ENCODE data around the gene TSNAXIP1.

The TSNAXIP1 gene

GRCh38 chr16:67837811-67838210 lies 31.1 kb downstream of the TSNAXIP1 start:
- Histone ChIP-seq H3K36me3 (ENCODE audit: insufficient read depth, low read length) (no peaks in the 10 kb centered on the region), H4K20me1 (ENCODE audit: insufficient read depth, low read length, poor library complexity, severe bottlenecking) (no peaks in the 10 kb centered on the region), H3K27me3 (ENCODE audit: insufficient read depth, low read length, poor library complexity, severe bottlenecking) (no peaks in the 10 kb centered on the region), H2AFZ (ENCODE audit: low read length) (no peak overlapping the region), H3K79me2 (ENCODE audit: insufficient read depth, low read length) (peaks cover 10% of the 10 kb centered on the region), H3K4me1 (ENCODE audit: insufficient read depth, low read length, poor library complexity, severe bottlenecking) (peaks cover 11% of the 10 kb centered on the region), H3K9me3 (ENCODE audit: insufficient read depth, low read depth, low read length) (no peaks in the 10 kb centered on the region), H3K4me3 (ENCODE audit: low read length, poor library complexity, severe bottlenecking) (no peak overlapping the region), H3K9me2 (replicated peaks; ENCODE audit: low read depth, low read length) (no peaks in the 10 kb centered on the region), H3K4me2 (ENCODE audit: low read depth, low read length, poor library complexity, severe bottlenecking) (no peak overlapping the region), H3F3A (ENCODE audit: low read depth) (no peaks in the 10 kb centered on the region), H3K9ac (ENCODE audit: low read depth, low read length, poor library complexity, severe bottlenecking) (no peak overlapping the region)
- no peak for TF ChIP-seq EZH2phosphoT487 (IDR thresholded peaks at IDR 0.05; ENCODE audit: borderline replicate concordance)

- H3K4me3 ChIP-seq (ENCODE audit: low read length, poor library complexity, severe bottlenecking), result peak overlapping the region; percentile 80
- H3K9ac ChIP-seq (ENCODE audit: low read depth, low read length, poor library complexity, severe bottlenecking), result peak overlapping the region; percentile 79
- H3K4me2 ChIP-seq (ENCODE audit: low read depth, low read length, poor library complexity, severe bottlenecking), result peak overlapping the region; percentile 88
- H3K9me2 ChIP-seq (replicated peaks; ENCODE audit: low read depth, low read length), result no peaks in the 10 kb centered on the region
- no peaks in the 10 kb centered on the region for H3K36me3 ChIP-seq (ENCODE audit: insufficient read depth, low read length)
- H3K79me2 ChIP-seq (ENCODE audit: insufficient read depth, low read length), result peaks cover 37% of the 10 kb centered on the region
- H2AFZ ChIP-seq (ENCODE audit: low read length), result peak overlapping the region; percentile 97
- H3K4me1 ChIP-seq (ENCODE audit: insufficient read depth, low read length, poor library complexity, severe bottlenecking), result peaks cover 32% of the 10 kb centered on the region
- H3K27me3 ChIP-seq (ENCODE audit: insufficient read depth, low read length, poor library complexity, severe bottlenecking), result no peaks in the 10 kb centered on the region
- TF ChIP-seq CTCF (conservative IDR thresholded peaks at IDR 0.05; ENCODE audit: low read length), result no peak
- no peak for TF ChIP-seq EZH2phosphoT487 (IDR thresholded peaks at IDR 0.05; ENCODE audit: borderline replicate concordance)
- H4K20me1 ChIP-seq (ENCODE audit: insufficient read depth, low read length, poor library complexity, severe bottlenecking), result peaks cover 13% of the 10 kb centered on the region
- no peaks in the 10 kb centered on the region for H3K9me3 ChIP-seq (ENCODE audit: insufficient read depth, low read depth, low read length)
- H3F3A ChIP-seq (ENCODE audit: low read depth), result no peaks in the 10 kb centered on the region
Observed at GRCh38 chr16:67841198-67841815, 34.6 kb downstream of the TSNAXIP1 start.

DNA sequence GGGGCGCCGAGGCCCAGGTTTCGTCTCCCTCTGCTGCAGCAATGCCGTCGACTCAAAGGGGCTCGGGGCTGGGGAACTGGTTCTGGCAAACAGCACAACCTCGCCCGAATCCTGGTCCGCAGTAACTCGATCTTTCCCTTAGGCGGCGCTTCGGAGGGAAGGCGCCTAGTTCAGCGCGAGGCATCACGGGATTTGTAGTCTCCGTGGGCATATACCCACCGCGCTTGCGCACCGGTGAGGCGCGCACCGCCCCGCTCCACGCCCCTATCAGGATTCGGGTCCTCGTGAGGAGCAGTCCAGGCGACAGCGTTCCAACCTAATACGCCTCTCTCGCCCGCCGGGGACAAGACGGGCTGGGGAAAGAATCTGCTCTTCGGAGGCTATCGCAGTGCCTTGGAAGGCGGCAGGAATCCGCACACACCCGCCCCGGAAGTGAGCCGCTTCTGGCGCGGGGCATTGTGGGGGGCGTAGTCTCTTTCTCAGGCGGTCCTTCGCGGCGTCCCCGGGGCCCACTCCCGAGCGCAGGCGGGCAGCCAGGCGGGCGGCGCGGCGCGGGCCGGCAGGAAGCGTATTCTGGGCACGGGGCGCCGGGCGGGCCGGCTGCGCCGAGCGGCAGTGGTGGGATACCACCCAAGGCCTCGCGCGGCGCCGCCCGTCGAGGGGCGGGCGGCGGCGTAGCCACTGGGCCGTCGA lies 35.3 kb downstream of the TSNAXIP1 start, which contains the start of gene THAP11:
Gene THAP11 (plus strand): TSS at position 505 of the 693 bp plus-strand sequence. CDS start 235 bp downstream, outside the sequence.
- Histone ChIP-seq H2AFZ (ENCODE audit: low read length) (peak within 1 kb of the TSS; percentile 99), H3K36me3 (ENCODE audit: insufficient read depth, low read length) (no peaks in the 10 kb centered on the region), H3K4me1 (ENCODE audit: insufficient read depth, low read length, poor library complexity, severe bottlenecking) (peaks cover 32% of the 10 kb centered on the region)

More for the DNA sequence above, 35.3 kb downstream of the TSNAXIP1 start, which contains the start of gene THAP11:
- no peaks in the 10 kb centered on the region for H3K9me3 ChIP-seq (ENCODE audit: insufficient read depth, low read depth, low read length)
- H3K9me2 ChIP-seq (replicated peaks; ENCODE audit: low read depth, low read length), result no peaks in the 10 kb centered on the region
- H3K27me3 ChIP-seq (ENCODE audit: insufficient read depth, low read length, poor library complexity, severe bottlenecking), result no peaks in the 10 kb centered on the region
- no peaks in the 10 kb centered on the region for H3F3A ChIP-seq (ENCODE audit: low read depth)
- TF ChIP-seq EZH2phosphoT487 (IDR thresholded peaks at IDR 0.05; ENCODE audit: borderline replicate concordance), result no peak
- TF ChIP-seq CTCF (conservative IDR thresholded peaks at IDR 0.05; ENCODE audit: low read length), result peak; percentile 67
- peaks cover 37% of the 10 kb centered on the region for H3K79me2 ChIP-seq (ENCODE audit: insufficient read depth, low read length)
- peak within 1 kb of the TSS; percentile 88 for H3K4me2 ChIP-seq (ENCODE audit: low read depth, low read length, poor library complexity, severe bottlenecking)
- peak within 1 kb of the TSS; percentile 80 for H3K4me3 ChIP-seq (ENCODE audit: low read length, poor library complexity, severe bottlenecking)
- peaks cover 13% of the 10 kb centered on the region for H4K20me1 ChIP-seq (ENCODE audit: insufficient read depth, low read length, poor library complexity, severe bottlenecking)
- peak within 1 kb of the TSS; percentile 79 for H3K9ac ChIP-seq (ENCODE audit: low read depth, low read length, poor library complexity, severe bottlenecking)

Measured in Loucy (cell line).